RPMI7951 (cell line): ENCODE measurements around the gene TCP11L2. TPM values are rescaled to one million over a fixed set of nuclear protein-coding genes. Genes with fewer than 3 reads are reported as not detected.
"Not testable (repeated sequence)": the region's sequence is repeated elsewhere in the genome, so short reads cannot be mapped to it uniquely, and the experiment has no call there.

Source experiments
- DNase-seq: peaks from one replicate; pipeline ENCODE4 v3.0.0-alpha.2; 2012; ENCODE audit warnings: low read depth
- total RNA-seq: library from RNA; depleted of rRNA; stranded (reverse); fragments of >200 nt; shearing (Covaris generic); gene quantifications from 2 replicates; pipeline ENCODE4 v1.2.3, GENCODE V29; 2014

TCP11L2 gene
- total RNA-seq, 1 experiment from 2014 or later, result 3.4 TPM

GRCh38 chr12:106343214-106343528 lies 40.6 kb downstream of the TCP11L2 start:
- no peak for DNase-seq

DNA sequence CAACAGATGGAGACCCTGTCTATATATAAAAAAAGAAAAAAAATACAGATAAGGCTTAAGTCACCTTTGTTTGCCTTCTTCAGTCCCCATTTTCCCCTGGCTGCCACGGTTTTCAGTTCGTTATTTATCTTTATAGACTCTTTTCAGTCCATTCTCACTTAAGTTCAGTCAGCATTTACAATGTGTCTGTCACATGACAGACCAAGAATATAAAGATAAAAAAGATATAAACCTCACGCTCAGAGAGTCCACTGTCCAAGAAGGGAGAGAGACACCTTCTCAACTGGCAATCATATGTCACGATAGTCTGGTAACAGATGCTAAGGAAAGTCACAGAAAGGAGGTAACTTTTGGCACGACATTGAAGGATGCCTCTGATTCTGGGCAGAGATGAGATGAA lies 41.6 kb downstream of the TCP11L2 start:
- DNase-seq, result no peak

DNA sequence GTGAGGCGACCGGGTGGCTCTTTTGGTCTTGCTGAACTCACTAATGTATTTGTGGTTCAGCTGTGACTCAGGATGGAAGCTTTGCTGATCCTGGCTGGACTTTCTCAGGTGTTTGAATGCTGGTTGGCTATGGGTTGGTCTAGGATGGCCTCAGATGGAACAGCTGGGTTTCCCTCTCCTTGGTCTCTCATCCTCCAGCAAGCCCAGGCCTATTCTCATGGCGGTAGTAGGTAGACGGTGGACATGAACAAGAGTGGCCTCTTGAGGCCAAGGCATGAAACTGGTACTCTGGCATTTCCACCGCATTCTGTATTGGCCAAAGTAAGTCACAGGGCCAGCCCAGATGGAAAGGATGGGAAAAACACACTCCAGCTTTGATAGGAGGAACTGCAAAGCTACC lies 43.2 kb downstream of the TCP11L2 start:
- peak; percentile 65 for DNase-seq

DNA sequence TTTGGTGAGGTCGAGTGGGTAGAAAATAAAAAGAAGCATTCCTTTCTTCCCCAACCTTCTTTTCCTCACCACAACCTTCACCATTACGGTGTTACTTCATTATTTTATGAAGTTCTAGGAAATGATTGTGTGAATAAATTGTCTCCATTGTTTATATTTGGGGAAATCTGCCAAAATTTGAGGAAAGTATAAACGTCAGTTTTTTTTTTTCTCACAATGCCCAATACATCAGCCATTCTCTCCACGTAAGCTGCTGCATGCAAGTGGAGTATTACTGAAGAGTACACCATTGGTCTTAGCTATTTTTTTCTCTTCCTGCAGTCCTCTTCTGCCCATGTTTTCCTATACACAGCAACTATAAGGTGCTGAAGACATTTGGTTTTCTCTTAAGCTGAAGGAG lies 45.9 kb downstream of the TCP11L2 start:
- no peak for DNase-seq

DNA sequence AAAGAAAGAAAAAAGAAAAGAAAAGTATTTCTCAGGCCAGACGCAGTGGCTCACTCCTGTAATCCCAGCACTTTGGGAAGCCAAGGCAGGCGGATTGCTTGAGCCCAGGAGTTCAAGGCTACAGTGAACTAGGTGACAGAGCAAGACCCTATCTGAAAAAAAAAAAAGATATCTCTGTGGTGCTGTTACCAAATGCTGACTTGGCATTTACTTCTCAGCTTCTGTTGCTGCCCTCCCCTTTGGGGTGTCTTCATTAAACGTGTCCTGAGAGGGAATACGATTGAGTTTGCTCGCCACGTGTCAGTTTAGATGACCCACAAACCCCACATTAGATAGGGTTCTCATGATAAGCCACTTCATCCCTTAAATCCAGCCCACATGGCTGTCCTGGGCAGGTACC lies 50.6 kb downstream of the TCP11L2 start:
- DNase-seq, result no peak

DNA sequence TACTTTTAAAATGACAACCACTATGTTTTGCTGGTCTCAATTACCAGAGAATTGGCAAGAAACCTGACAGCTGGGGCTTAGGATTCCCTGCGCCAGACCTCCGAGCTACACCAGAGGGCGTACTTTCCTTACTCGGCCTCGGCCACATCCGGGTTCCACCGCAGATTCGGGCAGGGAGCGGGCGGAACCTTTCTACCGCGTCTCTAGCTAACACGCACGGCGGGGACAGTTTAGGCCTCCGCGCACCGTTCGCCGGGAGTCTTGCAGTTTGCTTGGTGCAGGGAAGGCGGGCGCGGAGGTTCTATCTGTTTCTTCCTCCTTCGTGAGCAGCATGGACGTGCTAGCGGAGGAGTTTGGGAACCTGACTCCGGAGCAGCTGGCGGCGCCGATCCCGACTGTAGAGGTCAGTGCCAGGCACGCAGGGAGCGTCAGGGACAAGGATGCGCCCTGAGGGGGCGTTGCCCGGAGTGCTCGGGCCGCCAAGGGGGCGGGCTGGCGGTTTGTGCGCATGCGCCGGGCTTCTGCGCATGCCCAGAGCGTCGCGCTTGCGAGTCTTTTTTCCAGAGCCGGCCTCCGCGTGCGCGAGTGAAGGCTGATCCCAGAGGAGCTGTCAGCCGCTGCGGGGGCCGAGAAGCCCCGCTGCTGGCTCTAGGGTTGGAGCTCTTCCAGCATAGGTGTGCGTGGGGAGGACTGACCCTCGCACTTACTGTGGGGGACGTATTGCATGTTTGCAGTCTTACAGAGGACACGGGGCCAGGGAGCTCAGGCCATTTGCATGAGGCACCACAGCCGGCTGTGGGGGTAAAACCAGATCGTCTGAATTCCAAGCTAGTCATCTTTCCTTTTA lies 55.2 kb downstream of the TCP11L2 start, which contains the start of gene POLR3B:
Gene POLR3B, plus strand, starts transcription at position 200 of the 847 bp plus-strand sequence. Its CDS starts 132 bp downstream, at position 332.
- peak; percentile 92 for DNase-seq

DNA sequence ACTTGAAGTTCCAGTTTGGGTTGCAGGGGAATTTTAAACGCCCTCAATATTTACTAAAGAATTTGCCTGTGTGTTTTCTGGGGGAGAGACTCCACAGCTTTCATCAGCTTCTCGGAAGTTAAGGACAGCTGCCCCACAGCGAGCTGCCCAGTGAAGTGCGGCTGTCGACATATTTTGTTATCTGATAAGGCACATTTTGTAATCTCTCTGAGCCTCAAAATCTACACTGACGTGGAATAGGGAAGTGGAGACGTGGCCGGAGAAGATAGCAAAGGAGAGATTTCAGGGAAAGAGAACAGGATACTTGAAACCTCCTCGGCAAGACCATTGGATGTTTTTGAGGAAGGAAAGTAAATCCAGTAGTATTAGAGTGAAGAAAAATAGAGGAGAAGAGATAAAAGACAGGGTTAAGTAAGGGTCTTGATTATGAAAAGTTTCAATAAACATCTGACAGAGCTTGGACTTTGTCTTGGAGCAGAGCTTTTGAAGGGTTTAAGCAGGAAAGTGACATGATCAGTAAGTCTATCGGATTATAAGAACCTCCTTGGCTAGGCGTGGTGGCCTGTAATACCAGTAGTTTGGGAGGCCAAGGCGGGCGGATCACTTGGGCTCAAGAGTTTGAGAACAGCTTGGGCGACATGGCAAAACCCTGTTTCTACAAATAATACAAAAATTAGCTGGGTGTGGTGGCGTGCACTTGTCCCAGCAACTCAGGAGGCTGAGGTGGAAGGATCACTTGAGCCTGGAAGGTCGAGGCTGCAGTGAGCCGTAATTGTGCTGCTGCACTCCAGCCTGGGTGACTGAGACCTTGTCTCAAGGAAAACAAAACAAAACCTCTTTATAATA lies 56.1 kb downstream of the TCP11L2 start:
- peak; percentile 46 for DNase-seq

GRCh38 chr12:106359646-106360399 lies 57.3 kb downstream of the TCP11L2 start:
- DNase-seq, result no peak

DNA sequence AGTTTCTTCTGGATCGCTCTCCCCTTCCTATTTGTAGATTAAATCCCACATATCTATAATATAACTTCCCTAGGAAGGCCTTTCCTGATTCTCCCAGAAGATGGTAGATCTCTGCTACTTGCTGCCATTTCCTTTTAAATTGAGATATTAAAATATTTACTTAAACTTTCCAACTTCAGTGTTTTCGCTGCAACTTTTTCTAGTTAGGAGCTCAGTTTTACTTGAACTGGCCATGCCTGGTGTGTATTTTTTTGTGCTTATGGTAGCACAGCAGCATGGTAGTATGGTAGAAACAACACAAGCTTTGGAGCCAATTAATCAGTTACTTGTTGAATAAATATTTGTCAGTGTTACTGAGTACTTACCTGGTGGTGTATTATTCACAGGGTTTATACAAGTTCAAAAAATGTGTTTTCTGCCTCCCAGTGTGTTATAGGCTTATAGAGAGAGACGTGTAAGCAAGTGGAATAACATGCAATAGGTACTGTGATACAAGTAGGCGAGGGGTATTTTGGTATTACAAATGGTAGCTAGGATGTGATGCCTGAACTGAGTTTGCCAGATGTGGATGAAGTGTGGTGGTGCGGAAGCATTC lies 58.0 kb downstream of the TCP11L2 start:
- DNase-seq, result no peak

GRCh38 chr12:106362971-106363370 lies 60.4 kb downstream of the TCP11L2 start:
- DNase-seq, result no peak

DNA sequence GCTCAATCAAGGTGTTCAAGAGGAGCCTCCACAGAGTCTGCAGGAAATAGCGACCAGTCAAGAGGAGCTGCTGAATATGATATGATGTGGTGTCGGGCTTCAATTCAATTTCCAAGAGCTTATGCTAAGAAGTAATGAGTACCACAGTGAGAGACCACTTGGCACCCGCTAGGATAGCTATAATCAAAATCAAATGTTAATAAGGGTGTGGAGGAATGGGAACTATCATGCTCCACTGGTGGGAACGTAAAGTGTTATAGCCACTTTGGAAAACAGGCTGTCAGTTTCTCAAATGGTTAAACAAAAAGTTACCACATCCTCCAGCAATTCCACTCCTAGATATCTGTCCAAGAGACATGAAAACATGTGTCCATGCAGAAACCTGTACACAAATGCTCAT lies 61.7 kb downstream of the TCP11L2 start:
- no peak for DNase-seq

GRCh38 chr12:106369624-106370346 lies 67.3 kb downstream of the TCP11L2 start:
- peak; percentile 14 for DNase-seq

DNA sequence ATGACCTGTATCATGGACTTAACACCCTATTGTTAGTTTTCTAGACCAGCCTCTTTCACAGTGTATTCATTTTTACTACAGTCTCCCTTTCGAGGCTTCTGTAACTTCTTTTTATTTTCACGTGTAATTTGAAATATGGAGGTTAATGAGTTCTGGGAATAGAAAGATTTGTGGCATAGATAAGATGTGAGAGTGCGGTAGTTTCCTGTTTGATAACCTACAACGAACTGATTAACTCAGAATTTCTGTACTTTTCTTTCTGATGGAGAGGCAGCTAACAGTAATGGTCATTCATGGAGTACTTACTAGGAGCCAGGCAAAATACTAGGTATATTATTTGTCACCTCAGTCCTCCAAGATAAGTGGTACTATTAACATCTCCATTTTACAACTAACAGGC lies 76.3 kb downstream of the TCP11L2 start:
- no peak for DNase-seq

DNA sequence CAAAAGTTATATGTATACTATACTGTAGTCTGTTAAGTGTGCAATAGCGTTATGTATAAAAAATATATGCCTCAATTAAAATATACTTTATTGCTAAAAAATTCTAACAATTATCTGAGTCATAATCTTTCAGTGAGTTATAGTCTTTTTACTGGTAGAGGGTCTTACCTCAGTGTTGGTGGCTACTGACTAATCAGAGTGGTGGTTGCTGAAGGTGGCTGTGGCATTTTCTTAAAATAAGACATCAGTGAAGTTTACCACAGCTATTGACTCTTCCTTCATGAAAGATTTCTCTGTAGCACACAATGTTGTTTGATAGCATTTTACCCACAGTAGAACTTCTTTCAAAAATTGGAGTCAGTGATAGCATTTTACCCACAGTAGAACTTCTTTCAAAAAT lies 78.4 kb downstream of the TCP11L2 start:
- no peak for DNase-seq

GRCh38 chr12:106381866-106382265 lies 79.3 kb downstream of the TCP11L2 start:
- DNase-seq, result not testable (repeated sequence)

DNA sequence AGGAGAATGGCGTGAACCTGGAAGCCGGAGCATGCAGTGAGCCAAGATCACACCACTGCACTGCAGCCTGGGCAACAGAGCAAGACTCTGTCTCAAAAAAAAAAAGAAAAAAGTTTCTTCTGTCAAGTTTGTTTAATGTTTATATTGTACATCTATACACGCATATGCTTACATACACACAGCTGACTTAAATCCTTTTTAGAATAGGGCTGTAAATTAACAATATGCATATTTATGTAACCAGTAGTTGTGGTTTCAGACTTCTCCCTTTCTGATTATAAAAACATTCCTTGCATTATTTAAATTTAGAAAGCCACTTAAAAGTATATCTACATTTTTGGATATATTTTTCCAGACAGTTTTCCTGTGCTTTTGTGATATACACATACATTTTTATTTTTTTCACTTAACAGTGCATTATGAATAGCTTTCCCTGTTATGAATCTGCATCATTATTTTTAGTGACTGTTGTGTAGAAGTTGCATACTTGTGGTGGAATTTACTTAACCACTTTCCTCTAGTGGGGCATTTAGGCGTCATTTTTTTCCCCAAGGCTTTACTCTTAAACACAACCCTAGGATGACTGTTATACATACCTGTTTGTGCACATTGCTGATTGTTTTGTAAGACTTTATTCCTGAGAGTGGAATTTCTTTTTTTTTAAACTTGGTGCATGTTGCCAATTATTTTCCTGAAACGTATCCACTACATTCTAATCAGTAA lies 84.4 kb downstream of the TCP11L2 start:
- DNase-seq, result no peak

DNA sequence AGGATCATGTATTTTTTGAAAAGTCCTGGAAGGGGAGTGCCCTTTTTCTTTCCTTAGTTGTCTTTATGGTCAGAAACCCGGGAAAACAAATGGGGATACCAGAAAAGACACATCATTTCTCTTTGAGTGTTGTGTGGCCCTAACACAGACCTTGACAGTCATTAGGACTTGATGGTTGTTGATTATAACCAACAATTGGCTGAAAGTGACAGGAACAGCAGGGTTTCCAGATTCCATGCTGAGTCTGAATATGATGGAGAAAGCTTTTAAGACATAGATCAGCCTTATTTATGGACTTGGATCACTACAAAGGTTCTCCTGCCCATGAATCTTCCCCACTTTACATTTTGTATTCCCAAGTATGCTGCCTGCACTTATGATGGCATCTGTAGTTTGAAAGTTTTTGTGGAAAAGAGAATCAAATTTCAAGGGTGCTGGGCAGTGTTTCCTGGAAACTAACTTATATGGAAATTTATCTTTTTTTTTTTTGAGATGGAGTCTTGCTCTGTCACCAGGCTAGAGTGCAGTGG lies 85.4 kb downstream of the TCP11L2 start:
- no peak for DNase-seq

- no peak for DNase-seq
Measured at GRCh38 chr12:106389151-106389550, 86.6 kb downstream of the TCP11L2 start.

- no peak for DNase-seq
Measured at GRCh38 chr12:106392759-106393158, 90.2 kb downstream of the TCP11L2 start.
